GM12878 (cell line): ENCODE results near the gene SLC4A9. TPM values are rescaled to one million over a fixed set of nuclear protein-coding genes. Genes with fewer than 3 reads are reported as not detected.

Experiments used
- ATAC-seq: fragments of 200-7000 bp; cut with Tn5 transposase; 3 replicates; pipeline ENCODE4 v1.9.1; 2020; ENCODE audit warnings: mild to moderate bottlenecking, moderate library complexity
- BruUV-seq: library from RNA; stranded (reverse); fragments of 400-500 nt; replicated peaks from 2 replicates; lab custom pipeline; 2021; lab: Mats Ljungman, UMichigan
- CTCF ChIA-PET: fragments of 300-600 bp; sonication (Branson Sonifier 250); formaldehyde crosslinking; extraction: SDS; loops from one replicate; lab custom pipeline; 2021; ENCODE audit warnings: inconsistent platforms; lab: Yijun Ruan, JAX
- POLR2A ChIA-PET: fragments of 350-600 bp; formaldehyde crosslinking; extraction: SDS; loops from one replicate; lab custom pipeline; 2021; ENCODE audit warnings: inconsistent platforms; lab: Charles Lee
- RAD21 ChIA-PET: fragments of 300-600 bp; sonication (Branson Sonifier 250); formaldehyde crosslinking; loops from one replicate; lab custom pipeline; 2023; ENCODE audit warnings: antibody characterized with exemption; ENCODE audit not compliant: unreplicated experiment; lab: Charles Lee
- SMC1A ChIA-PET: fragments of 300-600 bp; sonication (Branson Sonifier 250); formaldehyde crosslinking; loops from one replicate; lab custom pipeline; 2023; ENCODE audit not compliant: unreplicated experiment, uncharacterized antibody; lab: Charles Lee
- DNase-seq: peaks from one replicate; pipeline ENCODE4 v3.0.0-alpha.2; 2011; ENCODE audit warnings: low read depth, low spot score
- FAIRE-seq: peaks from 3 replicates; lab custom pipeline; 2011; peaks lifted over from hg19 to GRCh38; lab: Jason Lieb, UNC
- H2AFZ ChIP-seq: 2 replicates; pipeline ENCODE4 v1.6.0; 2011; ENCODE audit warnings: low read depth, low read length, control low read depth; ENCODE audit not compliant: control insufficient read depth
- H3K27ac ChIP-seq: 2 replicates; pipeline ENCODE4 v1.5.1; 2011; ENCODE audit warnings: control low read depth; ENCODE audit not compliant: control insufficient read depth, insufficient read depth
- H3K27me3 ChIP-seq, 2 experiments: replicated peaks in 1 of 2; 2 replicates each; pipeline versions ENCODE4 v1.6.0 to v1.6.1; 2011; ENCODE audit warnings: low read length in 1 of 2; ENCODE audit not compliant: control insufficient read depth in 2 of 2, insufficient read depth in 2 of 2
- H3K36me3 ChIP-seq, 2 experiments: 2 replicates each; pipeline ENCODE4 v1.5.1; 2011; ENCODE audit warnings: low read length in 1 of 2; ENCODE audit not compliant: control insufficient read depth in 2 of 2, insufficient read depth in 2 of 2
- H3K4me1 ChIP-seq: 2 replicates; pipeline ENCODE4 v1.6.1; 2011; ENCODE audit warnings: mild to moderate bottlenecking, low read length, moderate library complexity, mixed read lengths; ENCODE audit not compliant: control insufficient read depth, insufficient read depth
- H3K4me2 ChIP-seq: 2 replicates; pipeline ENCODE4 v1.6.0; 2011; ENCODE audit warnings: control low read depth; ENCODE audit not compliant: control insufficient read depth, insufficient read depth
- H3K4me3 ChIP-seq: fragments of 200-600 bp; sonication (generic); 2 replicates; pipeline ENCODE4 v1.5.1; 2016
- H3K79me2 ChIP-seq: 2 replicates; pipeline ENCODE4 v1.6.0; 2011; ENCODE audit warnings: low read length; ENCODE audit not compliant: control insufficient read depth, insufficient read depth
- H3K9ac ChIP-seq: 2 replicates; pipeline ENCODE4 v1.8.0; 2011; ENCODE audit warnings: low read length, control low read depth, mixed read lengths; ENCODE audit not compliant: control insufficient read depth, insufficient read depth
- H3K9me3 ChIP-seq: replicated peaks from 3 replicates; pipeline ENCODE4 v1.5.1; 2011; ENCODE audit warnings: mild to moderate bottlenecking, low read length; ENCODE audit not compliant: control insufficient read depth, insufficient read depth
- H4K20me1 ChIP-seq: 2 replicates; pipeline ENCODE4 v1.6.0; 2011; ENCODE audit not compliant: control insufficient read depth, insufficient read depth
- CBX5 ChIP-seq: sonication (generic); IDR thresholded peaks from 2 replicates; pipeline ENCODE4 v1.6.1; 2016; ENCODE audit warnings: low read depth, moderate library complexity, mild to moderate bottlenecking, inconsistent platforms
- CREM ChIP-seq: IDR thresholded peaks from 2 replicates; pipeline ENCODE4 v1.6.1; 2014; ENCODE audit warnings: antibody characterized with exemption, low read depth
- EP300 ChIP-seq, 2 experiments: fragments of 150-350 bp in 1 of 2; IDR thresholded peaks; 2 replicates each; pipeline ENCODE4 v1.6.1; 2011 to 2012; ENCODE audit warnings: low read depth in 2 of 2, low read length in 2 of 2, borderline replicate concordance in 1 of 2, improper control_type of control experiment in 1 of 2, inconsistent platforms in 1 of 2; ENCODE audit not compliant: control insufficient read depth in 1 of 2
- MYC ChIP-seq: IDR thresholded peaks from 2 replicates; pipeline ENCODE4 v1.6.1; 2011; ENCODE audit warnings: mild to moderate bottlenecking, low read length, moderate library complexity, inconsistent platforms; ENCODE audit not compliant: insufficient read depth, insufficient replicate concordance, insufficient read length, severe bottlenecking
- NRF1 ChIP-seq: conservative IDR thresholded peaks from 2 replicates; pipeline ENCODE4 v1.6.1; 2011; ENCODE audit warnings: mild to moderate bottlenecking, low read depth, low read length, improper control_type of control experiment
- PAX5 ChIP-seq: IDR thresholded peaks from 2 replicates; pipeline ENCODE4 v1.6.1; 2011; ENCODE audit warnings: low read depth, low read length, borderline replicate concordance
- RELA ChIP-seq: fragments of 450-650 bp; IDR thresholded peaks from 2 replicates; pipeline ENCODE4 v1.8.0; 2014; ENCODE audit warnings: borderline replicate concordance; ENCODE audit not compliant: partially characterized antibody
- SREBF2 ChIP-seq: IDR thresholded peaks from 2 replicates; pipeline ENCODE4 v1.6.1; 2012; ENCODE audit warnings: mild to moderate bottlenecking, low read length
- USF1 ChIP-seq: IDR thresholded peaks from 2 replicates; pipeline ENCODE4 v1.6.1; 2011; ENCODE audit warnings: borderline replicate concordance, low read depth, mild to moderate bottlenecking, moderate library complexity, mixed read lengths, low read length; ENCODE audit not compliant: insufficient read depth; ENCODE audit errors: extremely low read length
- YBX1 ChIP-seq: fragments of 450-650 bp; IDR thresholded peaks from 2 replicates; pipeline ENCODE4 v1.6.1; 2016; ENCODE audit warnings: antibody characterized with exemption
- ZBTB11 ChIP-seq: fragments of 450-650 bp; formaldehyde crosslinking; IDR thresholded peaks from 2 replicates; pipeline ENCODE4 v1.5.0; 2022; ENCODE audit warnings: mild to moderate bottlenecking, missing genetic modification characterization
- ZBTB33 ChIP-seq: fragments of 450-650 bp; IDR thresholded peaks from 2 replicates; pipeline ENCODE4 v1.6.1; 2017; ENCODE audit warnings: mild to moderate bottlenecking
- ZNF592 ChIP-seq: fragments of 450-650 bp; IDR thresholded peaks from 2 replicates; pipeline ENCODE4 v1.6.1; 2017; ENCODE audit warnings: mild to moderate bottlenecking, moderate library complexity
- WGBS: methylation state at CpG from one replicate; pipeline ENCODE4 v1.1.6; 2016; ENCODE audit warnings: low lambda C conversion rate; ENCODE audit not compliant: insufficient replicate concordance, insufficient coverage; ENCODE audit errors: missing lambda C conversion rate; 5-methylcytosine and 5-hydroxymethylcytosine counted together
- in situ Hi-C: fragments of 300-500 bp; cut with MboI; formaldehyde crosslinking; loops from 9 replicates; pipeline ENCODE4 v1.14.3; 2018; ENCODE audit warnings: mixed read lengths
- intact Hi-C: fragments of 100-400 bp; cut with micrococcal nuclease; formaldehyde crosslinking; loops from one replicate; pipeline ENCODE4 v1.14.2; 2022; ENCODE audit not compliant: unreplicated experiment
- polyA plus RNA-seq, 11 experiments: library from polyadenylated mRNA; depleted of rRNA in 4 of 11; unstranded in 6 of 11; stranded (reverse) in 5 of 11; fragments of >200 nt; fragmentation: Nextera tagmentation in 4 of 11; fragmentation: Illumina TruSeq in 1 of 11; extraction: Ambion mirVana in 4 of 11; extraction: Trizol in 1 of 11; gene quantifications; 1 replicate in 1 of 11; 2 replicates in 10 of 11; pipeline versions ENCODE4 v1.2.1 to v1.2.3, GENCODE V29; 2011 to 2016; ENCODE audit warnings: inconsistent platforms in 2 of 11, missing spikeins in 2 of 11, low read depth in 1 of 11
- total RNA-seq, 4 experiments: library from RNA; depleted of rRNA in 3 of 4; stranded (reverse); fragments of >200 nt in 3 of 4; fragmentation: Illumina TruSeq in 1 of 4; extraction: Trizol in 1 of 4; gene quantifications; 2 replicates each; pipeline versions ENCODE4 v1.2.1 to v1.2.3, GENCODE V29; 2013 to 2021

The SLC4A9 gene
- total and polyA plus RNA-seq, 10 of the 15 experiments (the other 5 are each of a cell fraction or from before 2014, with no cell fraction given): 0.03 to 0.05 (median 0.05) TPM; not detected in 7

GRCh38 chr5:140420226-140420570 is 60.2 kb downstream of the SLC4A9 start:
- no peak overlapping the region for H3K4me3 ChIP-seq
- 98% methylated on average over 4 of the region's 4 CpGs for WGBS
- in situ Hi-C loops: loop anchor here (25.0 kb wide), 1 partner anchor 1192 kb away; the partner anchor contains the start of gene DIAPH1
- POLR2A ChIA-PET: no interaction called here
- no peaks in the 10 kb centered on the region for H3K27me3 ChIP-seq
- RAD21 ChIA-PET: interaction anchor here (0.6 to 0.8 kb wide), 2 partner anchors 26 to 44 kb away, joined by 3 to 5 read pairs; no protein-coding TSS in a partner anchor
- H3K36me3 ChIP-seq: peaks cover 0 to 8% of the 10 kb centered on the region in 2 experiments; a peak in 3 of 4 replicates
- no peak overlapping the region for H2AFZ ChIP-seq
- H4K20me1 ChIP-seq: no peaks in the 10 kb centered on the region; the same call in 1 of the 2 replicates
- no peaks in the 10 kb centered on the region for H3K4me1 ChIP-seq
- no TSS peak for BruUV-seq
- intact Hi-C loops: no loop called here
- no peak for DNase-seq
- SMC1A ChIA-PET: interaction anchor here (1.0 to 1.3 kb wide), 2 partner anchors 19 to 77 kb away, joined by 3 to 4 read pairs; partner anchors contain the start of gene ANKHD1
- no peak for FAIRE-seq
- H3K4me2 ChIP-seq: no peak overlapping the region
- no peaks in the 10 kb centered on the region; the same call in 2 of the 3 replicates for H3K9me3 ChIP-seq
- CTCF ChIA-PET: interaction anchor here (1.2 kb wide), 1 partner anchor 10 kb away, joined by 5 read pairs; no protein-coding TSS in a partner anchor
- H3K79me2 ChIP-seq: peaks cover 74% of the 10 kb centered on the region
- no peak overlapping the region for H3K27ac ChIP-seq
- ATAC-seq: no peak
- H3K9ac ChIP-seq: no peak overlapping the region
- TF ChIP-seq EP300 (IDR thresholded peaks at IDR 0.05; ENCODE audit: borderline replicate concordance in 1 of 2, control insufficient read depth in 1 of 2, low read depth in 2 of 2, low read length in 2 of 2) (no peak), PAX5 (no peak), NRF1 (no peak), CREM (no peak), YBX1 (no peak), MYC (no peak), RELA (no peak), ZNF592 (no peak), CBX5 (no peak), ZBTB33 (no peak), USF1 (no peak), SREBF2 (no peak), ZBTB11 (no peak)
